Measurements from ENCODE around the gene ERP29. TPM values are rescaled to one million over a fixed set of nuclear protein-coding genes. Genes with fewer than 3 reads are reported as not detected.

The ERP29 gene
- total and polyA plus RNA-seq, 2 of the 13 experiments (the other 11 are each of a cell fraction or from before 2014, with no cell fraction given), result 111 to 147 TPM

DNA sequence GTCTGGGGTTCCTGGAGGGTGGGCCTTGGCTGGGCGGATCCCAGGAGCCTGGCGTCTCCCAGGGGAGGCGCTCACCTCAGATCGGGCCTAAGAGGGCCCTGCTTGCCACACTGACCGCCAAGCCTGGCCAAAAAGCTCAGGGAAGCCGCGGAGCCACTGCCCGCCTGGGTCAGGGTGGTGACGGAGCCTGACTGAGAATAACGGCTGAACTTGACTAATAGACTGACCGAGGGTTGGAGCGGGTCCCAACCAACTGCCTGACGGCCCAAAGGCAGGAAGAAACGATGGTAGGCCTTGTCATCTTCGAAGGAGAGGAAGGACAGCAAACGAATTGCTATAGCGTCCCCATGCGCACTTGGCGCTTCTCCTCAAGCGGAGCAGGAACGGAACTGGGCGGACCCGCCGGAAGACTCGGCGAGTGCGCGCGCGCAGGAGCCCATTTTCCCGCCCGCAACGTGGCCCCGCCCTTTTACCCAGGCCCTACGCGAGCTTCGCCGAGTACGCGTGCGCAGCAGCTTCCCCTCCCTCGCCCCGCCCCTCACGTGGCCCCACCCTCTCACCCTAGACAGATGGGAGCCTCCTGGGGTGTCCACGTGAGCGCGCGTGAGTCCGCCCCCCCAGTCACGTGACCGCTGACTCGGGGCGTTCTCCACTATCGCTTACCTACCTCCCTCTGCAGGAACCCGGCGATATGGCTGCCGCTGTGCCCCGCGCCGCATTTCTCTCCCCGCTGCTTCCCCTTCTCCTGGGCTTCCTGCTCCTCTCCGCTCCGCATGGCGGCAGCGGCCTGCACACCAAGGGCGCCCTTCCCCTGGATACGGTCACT is at the start of gene ERP29, which contains the start of gene TMEM116 (continued):
- TF ChIP-seq, protein P1, sequence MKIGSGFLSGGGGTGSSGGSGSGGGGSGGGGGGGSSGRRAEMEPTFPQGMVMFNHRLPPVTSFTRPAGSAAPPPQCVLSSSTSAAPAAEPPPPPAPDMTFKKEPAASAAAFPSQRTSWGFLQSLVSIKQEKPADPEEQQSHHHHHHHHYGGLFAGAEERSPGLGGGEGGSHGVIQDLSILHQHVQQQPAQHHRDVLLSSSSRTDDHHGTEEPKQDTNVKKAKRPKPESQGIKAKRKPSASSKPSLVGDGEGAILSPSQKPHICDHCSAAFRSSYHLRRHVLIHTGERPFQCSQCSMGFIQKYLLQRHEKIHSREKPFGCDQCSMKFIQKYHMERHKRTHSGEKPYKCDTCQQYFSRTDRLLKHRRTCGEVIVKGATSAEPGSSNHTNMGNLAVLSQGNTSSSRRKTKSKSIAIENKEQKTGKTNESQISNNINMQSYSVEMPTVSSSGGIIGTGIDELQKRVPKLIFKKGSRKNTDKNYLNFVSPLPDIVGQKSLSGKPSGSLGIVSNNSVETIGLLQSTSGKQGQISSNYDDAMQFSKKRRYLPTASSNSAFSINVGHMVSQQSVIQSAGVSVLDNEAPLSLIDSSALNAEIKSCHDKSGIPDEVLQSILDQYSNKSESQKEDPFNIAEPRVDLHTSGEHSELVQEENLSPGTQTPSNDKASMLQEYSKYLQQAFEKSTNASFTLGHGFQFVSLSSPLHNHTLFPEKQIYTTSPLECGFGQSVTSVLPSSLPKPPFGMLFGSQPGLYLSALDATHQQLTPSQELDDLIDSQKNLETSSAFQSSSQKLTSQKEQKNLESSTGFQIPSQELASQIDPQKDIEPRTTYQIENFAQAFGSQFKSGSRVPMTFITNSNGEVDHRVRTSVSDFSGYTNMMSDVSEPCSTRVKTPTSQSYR (CRISPR knock-in tag; IDR thresholded peaks at IDR 0.05; ENCODE audit: borderline replicate concordance), result no peak; the same call in 1 of the 2 replicates
- TF ChIP-seq CREB3 (CRISPR knock-in tag; IDR thresholded peaks at IDR 0.05) (0 out of 2 replicates have a peak, but pooled peaks have one; percentile 4), IKZF1 (IDR thresholded peaks at IDR 0.05) (no peak), NFRKB (IDR thresholded peaks at IDR 0.05) (no peak), HHEX (CRISPR knock-in tag; IDR thresholded peaks at IDR 0.05) (no peak), ATM (IDR thresholded peaks at IDR 0.05; ENCODE audit: borderline replicate concordance) (no peak), AGO2 (optimal IDR thresholded peaks at IDR 0.05; ENCODE audit: low read depth, low read length) (no peak), HDAC6 (IDR thresholded peaks at IDR 0.05; ENCODE audit: low read depth, low read length) (no peak), NR0B2 (CRISPR knock-in tag; IDR thresholded peaks at IDR 0.05) (no peak), MTF1 (CRISPR knock-in tag; IDR thresholded peaks at IDR 0.05) (peak; percentile 40; the same call in 1 of the 2 replicates), TCF12 (IDR thresholded peaks at IDR 0.05) (no peak), TCF12 (CRISPR knock-in tag; IDR thresholded peaks at IDR 0.05) (no peak), XBP1 (CRISPR knock-in tag; IDR thresholded peaks at IDR 0.05) (peak; percentile 31; the same call in 1 of the 2 replicates), CREM (IDR thresholded peaks at IDR 0.05) (no peak; the same call in none of the 2 replicates), CREM (CRISPR knock-in tag; IDR thresholded peaks at IDR 0.05) (no peak), ELF1 (CRISPR knock-in tag; IDR thresholded peaks at IDR 0.05) (peak; percentile 45), YY1 (IDR thresholded peaks at IDR 0.05; ENCODE audit: insufficient read depth, insufficient replicate concordance, low read depth, low read length) (peak; percentile 85), SALL1 (CRISPR knock-in tag; IDR thresholded peaks at IDR 0.05) (peak; percentile 61), ISX (CRISPR knock-in tag; conservative IDR thresholded peaks at IDR 0.05) (peak; percentile 78; the same call in 1 of the 2 replicates), ZNF10 (CRISPR knock-in tag; IDR thresholded peaks at IDR 0.05; ENCODE audit: borderline replicate concordance, low read depth) (no peak), TBL1XR1 (IDR thresholded peaks at IDR 0.05; ENCODE audit: borderline replicate concordance, low read length, partially characterized antibody) (peak; percentile 22), HNF4G (IDR thresholded peaks at IDR 0.05; ENCODE audit: borderline replicate concordance, low read depth, low read length) (peak; percentile 10; the same call in 1 of the 2 replicates), HNF4G (CRISPR knock-in tag; IDR thresholded peaks at IDR 0.05; ENCODE audit: borderline replicate concordance, low read depth) (no peak; the same call in 1 of the 2 replicates), ZNF513 (CRISPR knock-in tag; conservative IDR thresholded peaks at IDR 0.05) (no peak), ZMYM3 (CRISPR knock-in tag; IDR thresholded peaks at IDR 0.05) (peak; percentile 5; the same call in 1 of the 2 replicates), PAWR (CRISPR knock-in tag; IDR thresholded peaks at IDR 0.05; ENCODE audit: borderline replicate concordance) (0 out of 2 replicates have a peak, but pooled peaks have one; percentile 25)
